C4-2B (cell line): ENCODE data around the gene UGT1A6.

Experiments
- ZFX ChIP-seq: fragments of 450-650 bp; IDR thresholded peaks from 2 replicates; pipeline ENCODE4 v1.6.1; 2017
- TF ChIP-seq, protein P1 (sequence below): fragments of 450-650 bp; conservative IDR thresholded peaks from 2 replicates; pipeline ENCODE4 v1.5.1; 2017; ENCODE audit warnings: mild to moderate bottlenecking

DNA sequence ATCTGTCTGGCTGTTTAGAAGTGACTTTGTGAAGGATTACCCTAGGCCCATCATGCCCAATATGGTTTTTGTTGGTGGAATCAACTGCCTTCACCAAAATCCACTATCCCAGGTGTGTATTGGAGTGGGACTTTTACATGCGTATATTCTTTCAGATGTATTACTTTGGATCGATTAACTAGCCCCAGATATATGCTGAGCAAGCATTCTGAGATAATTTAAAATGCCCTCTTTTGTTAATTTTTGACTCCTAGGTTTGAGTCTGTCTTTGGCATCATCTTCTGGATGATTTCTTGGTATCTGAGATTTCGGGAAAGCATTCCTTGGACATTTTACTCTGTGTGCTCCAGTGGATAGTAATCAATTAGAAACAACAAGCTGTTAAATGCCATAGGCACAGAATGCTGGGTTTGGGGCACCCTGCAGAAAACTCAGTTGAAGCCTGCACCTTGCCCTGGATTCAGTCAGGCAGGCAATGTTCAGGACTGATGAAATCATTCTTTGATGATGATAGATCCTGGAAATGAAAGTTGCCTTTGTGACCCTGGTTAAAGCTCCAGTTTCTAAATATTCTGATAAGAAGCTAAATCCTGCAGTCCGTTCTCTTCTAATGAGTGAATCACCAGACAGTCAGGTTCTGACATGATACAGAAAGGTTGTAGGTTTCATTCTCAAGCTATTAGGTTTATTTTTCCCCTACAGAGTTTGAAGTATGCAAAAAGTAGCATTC is 68.5 kb downstream of the UGT1A6 start:
- TF ChIP-seq, protein P1, sequence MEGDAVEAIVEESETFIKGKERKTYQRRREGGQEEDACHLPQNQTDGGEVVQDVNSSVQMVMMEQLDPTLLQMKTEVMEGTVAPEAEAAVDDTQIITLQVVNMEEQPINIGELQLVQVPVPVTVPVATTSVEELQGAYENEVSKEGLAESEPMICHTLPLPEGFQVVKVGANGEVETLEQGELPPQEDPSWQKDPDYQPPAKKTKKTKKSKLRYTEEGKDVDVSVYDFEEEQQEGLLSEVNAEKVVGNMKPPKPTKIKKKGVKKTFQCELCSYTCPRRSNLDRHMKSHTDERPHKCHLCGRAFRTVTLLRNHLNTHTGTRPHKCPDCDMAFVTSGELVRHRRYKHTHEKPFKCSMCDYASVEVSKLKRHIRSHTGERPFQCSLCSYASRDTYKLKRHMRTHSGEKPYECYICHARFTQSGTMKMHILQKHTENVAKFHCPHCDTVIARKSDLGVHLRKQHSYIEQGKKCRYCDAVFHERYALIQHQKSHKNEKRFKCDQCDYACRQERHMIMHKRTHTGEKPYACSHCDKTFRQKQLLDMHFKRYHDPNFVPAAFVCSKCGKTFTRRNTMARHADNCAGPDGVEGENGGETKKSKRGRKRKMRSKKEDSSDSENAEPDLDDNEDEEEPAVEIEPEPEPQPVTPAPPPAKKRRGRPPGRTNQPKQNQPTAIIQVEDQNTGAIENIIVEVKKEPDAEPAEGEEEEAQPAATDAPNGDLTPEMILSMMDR, result no peak
- TF ChIP-seq ZFX, result no peak
